HG03457 (cell line): Measurements from ENCODE around the gene FBXW11.
A peak's percentile ranks its signal among the peaks of the same experiment; 100 is the strongest.
"Not testable (repeated sequence)": the region's sequence is repeated elsewhere in the genome, so short reads cannot be mapped to it uniquely, and the experiment has no call there.

Source experiments
- ATAC-seq: cut with Tn5 transposase; IDR thresholded peaks from one replicate; pipeline ENCODE4 v1.9.1; 2021; ENCODE audit warnings: moderate number of reproducible peaks; ENCODE audit not compliant: unreplicated experiment

The FBXW11 gene

DNA sequence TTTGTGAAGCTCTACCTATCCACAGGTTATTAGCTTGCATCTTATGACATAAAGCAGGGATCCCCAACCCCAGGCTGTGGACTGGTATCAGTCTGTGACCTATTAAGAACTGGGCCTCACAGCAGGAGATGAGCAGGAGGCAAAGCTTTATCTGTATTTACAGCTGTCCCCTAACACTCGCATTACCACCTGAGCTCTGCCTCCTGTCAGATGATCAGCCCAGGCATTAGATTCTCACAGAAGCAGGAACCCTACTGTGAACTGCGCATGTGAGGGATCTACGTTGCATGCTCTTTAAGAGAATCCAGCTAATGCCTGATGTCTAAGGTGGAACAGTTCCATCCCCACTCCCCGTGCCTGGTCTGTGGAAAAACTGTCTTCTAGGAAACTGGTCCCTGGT is 19.7 kb downstream of the FBXW11 start:
- no peak for ATAC-seq

DNA sequence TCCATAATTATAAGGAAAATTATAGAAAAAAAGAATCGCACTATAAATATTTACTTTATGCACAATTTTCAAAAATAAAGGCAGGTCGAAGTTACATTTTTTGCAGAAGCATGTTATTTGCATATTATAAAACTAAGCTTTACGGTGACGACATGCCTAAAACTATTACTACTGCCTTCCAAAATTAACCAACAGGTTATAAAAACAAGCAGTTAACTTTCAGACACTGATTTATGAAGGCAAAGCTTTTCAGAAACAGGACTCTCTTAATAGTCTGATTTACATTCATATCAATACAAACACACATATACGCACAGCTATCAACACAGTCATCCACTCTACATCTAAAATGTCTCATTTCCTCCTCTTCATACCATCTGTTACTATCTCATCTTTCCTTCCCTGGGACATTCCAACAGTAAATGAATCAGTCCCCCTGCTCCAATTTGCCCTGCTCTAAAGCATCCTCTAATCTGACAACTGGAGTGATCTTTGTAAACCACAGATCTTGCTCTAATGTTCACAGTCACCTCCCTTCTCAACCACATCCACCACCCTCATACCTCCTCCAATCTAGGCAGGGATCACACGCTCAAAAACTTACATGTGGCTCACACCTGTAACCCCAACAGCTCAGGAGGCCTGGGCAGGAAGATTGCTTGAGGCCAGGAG is 21.6 kb downstream of the FBXW11 start:
- ATAC-seq, result no peak

DNA sequence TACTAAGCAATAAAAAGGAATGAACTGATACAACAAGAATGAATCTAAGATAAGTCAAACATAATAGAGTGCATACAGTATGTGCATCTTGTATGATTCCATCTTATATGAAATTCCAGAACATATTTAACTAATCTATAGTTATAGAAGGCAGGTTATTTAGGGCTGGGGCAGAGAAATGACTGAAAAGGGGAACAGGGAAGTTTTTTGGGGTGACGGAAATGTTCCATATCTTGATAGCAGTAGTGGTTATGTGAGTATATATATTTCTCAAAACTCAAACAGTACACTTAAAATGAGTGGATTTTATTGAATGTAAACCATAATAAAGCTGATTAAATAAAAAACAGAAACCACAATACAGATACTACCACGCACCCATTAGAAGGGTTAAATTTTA is 24.6 kb downstream of the FBXW11 start:
- no peak for ATAC-seq

- ATAC-seq, result no peak
These were observed 25.6 kb downstream of the FBXW11 start for GRCh38 chr5:171980792-171981191.

GRCh38 chr5:171979606-171980005 is 26.8 kb downstream of the FBXW11 start:
- ATAC-seq, result no peak

DNA sequence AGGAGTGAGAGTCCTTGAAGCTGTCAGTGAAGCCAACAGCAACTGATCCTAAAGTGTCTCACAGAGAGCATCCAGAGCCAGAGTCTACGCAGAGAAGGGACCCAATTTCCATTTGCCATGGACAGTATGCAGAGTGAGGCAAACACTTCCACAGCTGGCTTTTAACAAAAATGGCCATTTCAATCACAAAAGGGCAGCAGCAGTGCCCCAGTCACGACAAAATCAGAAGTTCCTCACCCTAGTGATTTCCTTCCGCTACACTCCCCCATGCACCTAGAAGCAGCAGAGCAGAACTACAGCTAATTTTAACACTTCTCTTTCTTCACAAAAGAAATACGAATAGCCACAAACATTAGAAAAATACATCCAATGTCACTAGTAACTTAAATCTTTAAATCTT is 27.9 kb downstream of the FBXW11 start:
- no peak for ATAC-seq

- ATAC-seq, result no peak
These were observed 28.4 kb downstream of the FBXW11 start for GRCh38 chr5:171978016-171978415.

GRCh38 chr5:171977244-171977950 is 29.0 kb downstream of the FBXW11 start:
- not testable (repeated sequence) for ATAC-seq

DNA sequence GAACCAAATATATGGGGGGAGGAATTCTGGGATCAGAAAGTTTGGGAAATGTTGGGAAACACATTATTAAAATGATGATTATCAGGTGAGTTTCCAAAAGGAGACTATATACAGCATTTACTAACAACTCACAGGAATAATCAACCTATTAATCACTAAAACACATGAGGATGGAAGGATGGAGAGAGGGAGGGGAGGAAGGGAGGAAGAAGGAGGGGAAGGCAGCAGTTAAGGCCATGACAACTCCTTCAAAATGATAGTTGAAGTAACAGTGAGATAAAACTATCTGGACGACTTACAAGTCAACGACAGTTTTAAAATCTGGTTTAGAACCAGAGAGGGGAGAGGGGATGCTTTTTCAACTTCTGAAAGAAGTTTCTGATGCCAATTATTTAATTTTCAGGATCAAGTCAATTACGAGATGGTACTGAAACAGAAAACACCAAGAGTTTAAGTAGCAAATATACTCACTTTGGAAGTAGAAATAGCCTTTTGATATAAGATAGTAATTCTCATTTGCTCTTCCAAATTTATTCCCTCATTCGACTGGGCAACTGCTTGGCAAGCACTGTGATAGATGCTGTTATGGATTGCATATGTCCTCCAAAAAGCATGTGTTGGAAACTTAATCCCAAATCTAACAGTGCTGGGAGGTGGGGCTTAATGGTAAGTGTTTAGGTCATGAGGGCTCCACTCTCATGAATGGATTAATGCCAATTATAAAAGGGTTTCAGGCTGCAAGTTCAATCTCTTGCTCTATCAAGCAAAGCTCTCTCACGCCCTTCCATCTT is 30.4 kb downstream of the FBXW11 start:
- ATAC-seq, result no peak

DNA sequence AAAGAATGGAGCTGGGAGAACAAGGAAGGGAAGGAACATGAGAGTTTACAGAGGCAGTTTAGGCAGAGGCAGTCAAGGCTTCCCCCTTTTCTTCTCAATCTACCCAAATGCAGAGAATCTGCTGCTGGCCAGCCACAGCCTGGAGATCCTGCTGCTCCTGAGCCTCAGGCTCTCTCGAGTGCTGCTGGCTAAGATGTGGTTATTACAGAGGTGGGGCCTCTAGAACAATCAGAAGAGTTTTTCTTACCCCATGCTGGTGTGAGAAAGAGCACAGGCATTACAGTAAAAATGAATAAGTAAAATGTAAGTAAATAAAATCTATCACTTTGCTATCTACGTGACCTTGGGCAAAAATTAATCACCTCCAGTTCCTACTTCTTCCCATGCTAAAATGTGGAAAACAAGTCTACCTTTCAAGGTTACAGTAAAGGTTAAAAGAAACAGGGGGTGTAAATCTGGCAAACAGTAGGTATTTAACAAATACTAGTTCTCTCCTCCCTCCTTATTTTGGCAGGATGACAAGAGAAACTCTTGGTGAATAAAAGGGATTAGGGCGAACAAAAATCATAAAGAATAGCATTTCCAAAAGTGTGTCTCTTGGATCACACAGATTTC is 31.1 kb downstream of the FBXW11 start:
- no peak for ATAC-seq

DNA sequence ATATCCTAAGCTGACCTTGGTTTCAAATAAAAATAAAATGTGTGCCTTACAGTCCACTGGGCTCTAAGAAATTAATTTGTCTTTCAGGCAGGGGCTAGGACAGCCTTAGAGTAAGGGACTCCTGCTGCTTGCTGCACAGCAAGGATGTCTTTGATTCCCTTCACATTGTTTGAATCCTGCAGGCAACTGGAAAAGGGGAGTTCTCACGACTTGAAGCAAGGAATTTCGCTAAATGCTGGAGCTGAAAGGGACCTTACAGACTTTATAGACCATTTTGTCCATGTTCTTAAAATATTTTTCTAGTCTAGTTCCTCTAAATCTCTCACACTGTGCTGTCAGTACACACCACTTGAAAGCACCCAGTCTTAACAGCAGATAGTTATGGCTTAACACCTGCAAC is 35.6 kb downstream of the FBXW11 start:
- no peak for ATAC-seq

DNA sequence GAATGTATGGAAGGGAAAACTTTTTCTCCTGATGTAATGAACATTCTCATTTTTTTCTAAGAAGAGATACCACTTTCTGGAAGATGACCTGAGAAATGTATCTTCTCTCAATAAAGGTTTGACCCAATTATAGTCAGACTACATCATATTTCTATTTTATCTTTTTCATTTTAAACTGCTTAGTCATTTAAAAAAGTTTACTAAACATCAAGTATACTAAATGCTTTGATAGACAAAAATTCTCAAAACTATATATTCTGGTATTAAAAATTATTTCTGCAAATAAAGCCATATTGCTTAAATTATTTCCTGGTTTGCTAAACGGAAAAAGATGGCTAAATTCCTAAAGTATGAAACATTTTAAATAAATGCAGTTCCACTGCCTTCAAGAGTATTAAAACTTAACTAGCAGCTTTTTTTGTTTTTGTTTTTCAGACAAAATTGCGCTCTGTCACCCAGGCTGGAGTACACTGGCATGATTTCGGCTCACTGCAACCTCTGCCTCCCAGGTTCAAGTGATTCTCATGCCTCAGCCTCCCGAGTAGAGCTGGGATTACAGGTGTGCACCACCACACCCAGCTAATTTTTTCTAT is 37.1 kb downstream of the FBXW11 start:
- no peak for ATAC-seq

- ATAC-seq, result no peak
These were observed 37.9 kb downstream of the FBXW11 start for GRCh38 chr5:171968531-171968930.

- ATAC-seq, result no peak
These were observed 39.5 kb downstream of the FBXW11 start for GRCh38 chr5:171966964-171967363.

GRCh38 chr5:171966270-171966669 is 40.2 kb downstream of the FBXW11 start:
- ATAC-seq, result no peak

- ATAC-seq, result no peak
These were observed 40.7 kb downstream of the FBXW11 start for GRCh38 chr5:171965745-171966144.

DNA sequence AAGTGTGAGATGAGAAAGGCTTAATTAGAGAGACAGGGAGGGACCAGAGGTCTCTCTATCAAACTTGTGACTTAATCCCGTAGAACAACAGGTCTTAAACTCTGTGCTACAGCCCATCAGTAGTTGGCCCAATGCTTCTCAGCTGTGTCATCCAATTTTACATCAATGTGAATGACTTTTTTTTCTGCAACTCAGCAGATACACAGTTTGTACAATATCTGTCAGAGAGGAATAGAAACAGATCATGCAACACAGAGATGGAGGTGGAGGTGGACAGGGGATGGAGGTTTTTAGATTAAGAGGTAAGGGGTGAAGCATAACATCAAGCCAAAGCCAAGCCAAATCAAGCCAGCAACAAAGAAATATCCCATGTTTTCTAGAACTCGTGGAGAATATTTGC is 43.0 kb downstream of the FBXW11 start:
- ATAC-seq, result no peak

GRCh38 chr5:171961117-171961516 is 45.3 kb downstream of the FBXW11 start:
- ATAC-seq, result peak; percentile 57

DNA sequence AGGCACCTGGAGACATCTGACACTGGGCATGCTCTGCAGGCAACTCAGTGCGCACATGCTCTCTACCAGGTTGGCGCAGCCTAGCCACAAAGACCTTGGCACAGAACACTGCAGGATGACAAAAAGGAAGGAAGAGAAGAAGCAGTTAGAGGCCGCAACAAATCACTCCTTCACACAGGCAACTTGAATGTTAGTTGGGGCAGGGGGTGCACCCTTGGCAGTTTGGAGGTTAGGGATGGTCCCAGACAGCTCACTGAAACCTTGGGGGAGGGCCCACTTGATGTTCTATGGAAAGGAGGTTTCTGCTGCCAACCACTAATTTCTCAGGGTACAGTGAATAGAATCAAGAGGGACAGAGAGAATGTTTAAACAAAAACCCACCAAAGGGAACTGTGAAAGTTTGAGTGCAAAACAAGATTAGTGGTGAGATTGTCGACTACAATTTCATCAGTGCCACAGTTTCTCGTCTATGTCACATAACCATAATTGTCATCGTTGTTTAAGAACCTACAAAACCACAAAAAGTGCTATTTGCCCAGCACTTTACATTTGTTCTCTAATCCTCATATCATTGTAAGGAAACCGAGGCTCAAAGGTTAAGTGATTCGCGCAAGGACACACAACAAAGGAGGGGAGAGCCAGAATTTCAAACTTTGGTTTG is 48.7 kb downstream of the FBXW11 start:
- peak; percentile 35 for ATAC-seq

DNA sequence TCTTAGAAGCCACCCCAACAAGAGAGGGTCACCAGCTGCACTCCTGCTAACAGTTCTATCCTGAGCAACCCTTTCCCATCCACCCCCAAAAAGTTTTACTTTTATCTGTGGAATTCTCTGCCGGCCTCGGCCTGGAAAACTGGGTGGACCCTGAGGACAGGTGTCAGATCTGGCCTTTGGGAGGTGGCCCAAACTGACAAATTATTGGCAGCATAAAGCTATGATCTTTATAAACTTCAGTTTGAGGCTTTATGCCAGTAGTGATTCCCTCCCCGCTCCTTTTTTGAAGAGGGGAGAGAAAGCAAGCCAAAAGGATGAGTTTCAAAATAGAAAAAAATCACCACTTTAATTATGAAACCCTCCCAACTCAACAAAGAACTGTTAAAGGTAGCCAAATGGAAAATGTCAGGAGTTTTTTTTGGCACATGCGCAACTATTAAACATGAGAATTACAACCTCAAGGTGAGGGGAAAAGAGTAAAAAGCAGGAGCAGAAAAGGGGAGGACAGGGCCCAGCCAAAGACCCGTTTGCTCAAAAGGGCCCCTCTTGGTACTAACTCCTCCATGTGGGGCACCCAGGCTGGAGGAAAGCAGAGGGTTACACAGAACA is 49.4 kb downstream of the FBXW11 start:
- no peak for ATAC-seq
